RKO (cell line): ENCODE results near the gene GNB1L.

Experiments used
- DNase-seq: peaks from one replicate; pipeline ENCODE4 v3.0.0-alpha.2; 2016; ENCODE audit warnings: low spot score

GNB1L gene

GRCh38 chr22:19733755-19734154, 120.9 kb downstream of the GNB1L start:
- DNase-seq = no peak
